ENCODE measurements around the gene FKBP7. TPM values are rescaled to one million over a fixed set of nuclear protein-coding genes. Genes with fewer than 3 reads are reported as not detected.

The FKBP7 gene
- total and polyA plus RNA-seq, 4 donors: 2.8 to 10.4 (median 4.9) TPM

- no peak for DNase-seq (ENCODE audit: low spot score)
- WGBS: 96% methylated on average over 5 of the region's 5 CpGs
Measured at GRCh38 chr2:178474560-178474959, 3.8 kb downstream of the FKBP7 start.

GRCh38 chr2:178473931-178474330 is 4.5 kb downstream of the FKBP7 start:
- no peaks in the 10 kb centered on the region for H3K9me3 ChIP-seq (ENCODE audit: control insufficient read depth in 4 of 4, low read length in 3 of 4)
- no peak for DNase-seq (ENCODE audit: low spot score)
- H3K36me3 ChIP-seq (ENCODE audit: control insufficient read depth in 4 of 4, insufficient read depth in 3 of 4, low read depth in 1 of 4, low read length in 3 of 4): no peaks in the 10 kb centered on the region
- H3K9ac ChIP-seq (ENCODE audit: low read depth in 1 of 2, low read length in 2 of 2): no peak overlapping the region
- no peak overlapping the region for H3K4me3 ChIP-seq (ENCODE audit: low read depth in 1 of 3, low read length in 3 of 3)
- H3K27ac ChIP-seq (ENCODE audit: low read depth in 1 of 2, low read length in 2 of 2): no peak overlapping the region
- H3K27me3 ChIP-seq (ENCODE audit: control insufficient read depth in 4 of 4, insufficient read depth in 4 of 4, low read length in 3 of 4): no peaks in the 10 kb centered on the region
- 84% methylated on average over 4 of the region's 4 CpGs for whole genome bisulfite sequencing
- peaks cover 1 to 26% (median 14%) of the 10 kb centered on the region in 4 donors for H3K4me1 ChIP-seq (ENCODE audit: control insufficient read depth in 4 of 4, insufficient read depth in 4 of 4, low read length in 3 of 4)
- TF ChIP-seq HNF4A (conservative IDR thresholded peaks at IDR 0.05) (no peak), YY1 (IDR thresholded peaks at IDR 0.05) (no peak), EGR1 (IDR thresholded peaks at IDR 0.05; ENCODE audit: low read depth in 2 of 2) (no peak), ZBTB33 (IDR thresholded peaks at IDR 0.05) (no peak), JUND (IDR thresholded peaks at IDR 0.05) (no peak), CTCF (IDR thresholded peaks at IDR 0.05; ENCODE audit: low read depth, low read length, missing input control) (no peak), FOXA2 (IDR thresholded peaks at IDR 0.05) (no peak), HNF4G (IDR thresholded peaks at IDR 0.05) (no peak), RXRA (IDR thresholded peaks at IDR 0.05) (no peak), TAF1 (conservative IDR thresholded peaks at IDR 0.05) (no peak), MAX (IDR thresholded peaks at IDR 0.05) (no peak)

More at GRCh38 chr2:178474560-178474959, 3.8 kb downstream of the FKBP7 start:
- no peak overlapping the region for H3K4me3 ChIP-seq (ENCODE audit: low read depth in 1 of 3, low read length in 3 of 3)
- TF ChIP-seq EGR1 (IDR thresholded peaks at IDR 0.05; ENCODE audit: low read depth in 2 of 2): no peak
- TF ChIP-seq YY1 (IDR thresholded peaks at IDR 0.05): no peak
- TF ChIP-seq HNF4A (conservative IDR thresholded peaks at IDR 0.05): no peak
- TF ChIP-seq RXRA (IDR thresholded peaks at IDR 0.05): no peak
- no peak for TF ChIP-seq NR2F2 (IDR thresholded peaks at IDR 0.05)
- no peak for TF ChIP-seq JUND (IDR thresholded peaks at IDR 0.05)
- no peak for TF ChIP-seq RAD21 (IDR thresholded peaks at IDR 0.05)
- TF ChIP-seq SP1 (IDR thresholded peaks at IDR 0.05): no peak
- no peak for TF ChIP-seq FOXA1 (IDR thresholded peaks at IDR 0.05)
- no peak for TF ChIP-seq REST (IDR thresholded peaks at IDR 0.05)
- no peak for TF ChIP-seq MAX (IDR thresholded peaks at IDR 0.05)
- TF ChIP-seq TAF1 (conservative IDR thresholded peaks at IDR 0.05): no peak
- no peak for TF ChIP-seq CTCF (IDR thresholded peaks at IDR 0.05; ENCODE audit: low read depth, low read length, missing input control)
- H3K27ac ChIP-seq (ENCODE audit: low read depth in 1 of 2, low read length in 2 of 2): no peak overlapping the region
- no peaks in the 10 kb centered on the region for H3K27me3 ChIP-seq (ENCODE audit: control insufficient read depth in 4 of 4, insufficient read depth in 4 of 4, low read length in 3 of 4)
- no peak overlapping the region for H3K9ac ChIP-seq (ENCODE audit: low read depth in 1 of 2, low read length in 2 of 2)
- no peaks in the 10 kb centered on the region for H3K36me3 ChIP-seq (ENCODE audit: control insufficient read depth in 4 of 4, insufficient read depth in 3 of 4, low read depth in 1 of 4, low read length in 3 of 4)
- peaks cover 1 to 26% (median 16%) of the 10 kb centered on the region in 4 donors for H3K4me1 ChIP-seq (ENCODE audit: control insufficient read depth in 4 of 4, insufficient read depth in 4 of 4, low read length in 3 of 4)
- no peaks in the 10 kb centered on the region for H3K9me3 ChIP-seq (ENCODE audit: control insufficient read depth in 4 of 4, low read length in 3 of 4)

Measured in liver (tissue), 9 donors.